Suppressor macrophage treated with lipopolysaccharide for 1 hour (primary cell): Measurements from ENCODE around the gene SIGLEC5.

Source experiments
- DNase-seq, 3 donors: peaks; one replicate each; pipeline ENCODE4 v3.0.0-alpha.2; 2020 to 2022

Gene SIGLEC5, protein sequence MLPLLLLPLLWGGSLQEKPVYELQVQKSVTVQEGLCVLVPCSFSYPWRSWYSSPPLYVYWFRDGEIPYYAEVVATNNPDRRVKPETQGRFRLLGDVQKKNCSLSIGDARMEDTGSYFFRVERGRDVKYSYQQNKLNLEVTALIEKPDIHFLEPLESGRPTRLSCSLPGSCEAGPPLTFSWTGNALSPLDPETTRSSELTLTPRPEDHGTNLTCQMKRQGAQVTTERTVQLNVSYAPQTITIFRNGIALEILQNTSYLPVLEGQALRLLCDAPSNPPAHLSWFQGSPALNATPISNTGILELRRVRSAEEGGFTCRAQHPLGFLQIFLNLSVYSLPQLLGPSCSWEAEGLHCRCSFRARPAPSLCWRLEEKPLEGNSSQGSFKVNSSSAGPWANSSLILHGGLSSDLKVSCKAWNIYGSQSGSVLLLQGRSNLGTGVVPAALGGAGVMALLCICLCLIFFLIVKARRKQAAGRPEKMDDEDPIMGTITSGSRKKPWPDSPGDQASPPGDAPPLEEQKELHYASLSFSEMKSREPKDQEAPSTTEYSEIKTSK

DNA sequence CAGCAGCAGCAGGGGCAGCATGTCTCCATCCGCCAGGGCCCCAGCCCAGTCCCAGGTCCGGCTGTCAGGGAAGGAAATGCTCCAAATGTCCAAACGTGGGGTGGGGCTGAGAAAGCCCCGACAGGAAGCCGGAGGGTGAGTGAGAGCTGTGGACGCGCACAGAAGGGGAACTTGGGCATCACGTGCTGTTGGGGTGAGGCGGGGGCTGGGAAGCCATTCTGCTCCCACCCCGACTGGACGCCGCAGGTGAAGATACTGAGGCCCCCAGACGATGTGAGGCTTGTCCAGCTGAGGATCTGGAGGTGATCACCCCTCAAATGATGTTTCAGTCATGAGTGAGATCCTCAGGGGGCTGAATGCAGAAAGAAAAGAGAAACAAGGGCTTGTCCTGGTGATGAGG lies at the start of gene SIGLEC5:
SIGLEC5 (minus strand) TSS at position 87 of the 400 bp plus-strand sequence; CDS start at position 21, 66 bp downstream.
- DNase-seq = peak in 2 of 3 donors; percentile 11 to 24

DNA sequence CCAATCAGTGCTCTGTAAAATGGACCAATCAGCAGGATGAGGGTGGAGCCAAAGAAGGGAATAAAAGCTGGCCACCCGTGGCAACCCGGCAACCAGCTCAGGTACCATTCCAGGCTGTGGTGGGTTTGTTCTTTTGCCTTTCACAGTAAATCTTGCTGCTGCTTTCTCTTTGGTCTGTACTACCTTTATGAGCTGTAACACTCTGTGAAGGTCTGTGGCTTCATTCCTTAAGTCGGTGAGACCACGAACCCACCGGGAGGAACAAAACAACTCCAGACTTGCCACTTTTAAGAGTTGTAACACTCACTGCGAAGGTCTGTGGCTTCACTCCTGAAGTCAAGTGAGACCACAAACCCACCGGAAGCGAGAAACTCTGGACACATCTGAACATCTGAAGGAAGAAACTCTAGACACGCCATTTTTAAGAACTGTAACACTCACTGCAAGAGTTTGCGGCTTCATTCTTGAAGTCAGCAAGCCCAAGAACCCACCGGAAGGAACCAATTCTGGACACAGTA lies 46.4 kb upstream of the SIGLEC5 start:
- no peak for DNase-seq

DNA sequence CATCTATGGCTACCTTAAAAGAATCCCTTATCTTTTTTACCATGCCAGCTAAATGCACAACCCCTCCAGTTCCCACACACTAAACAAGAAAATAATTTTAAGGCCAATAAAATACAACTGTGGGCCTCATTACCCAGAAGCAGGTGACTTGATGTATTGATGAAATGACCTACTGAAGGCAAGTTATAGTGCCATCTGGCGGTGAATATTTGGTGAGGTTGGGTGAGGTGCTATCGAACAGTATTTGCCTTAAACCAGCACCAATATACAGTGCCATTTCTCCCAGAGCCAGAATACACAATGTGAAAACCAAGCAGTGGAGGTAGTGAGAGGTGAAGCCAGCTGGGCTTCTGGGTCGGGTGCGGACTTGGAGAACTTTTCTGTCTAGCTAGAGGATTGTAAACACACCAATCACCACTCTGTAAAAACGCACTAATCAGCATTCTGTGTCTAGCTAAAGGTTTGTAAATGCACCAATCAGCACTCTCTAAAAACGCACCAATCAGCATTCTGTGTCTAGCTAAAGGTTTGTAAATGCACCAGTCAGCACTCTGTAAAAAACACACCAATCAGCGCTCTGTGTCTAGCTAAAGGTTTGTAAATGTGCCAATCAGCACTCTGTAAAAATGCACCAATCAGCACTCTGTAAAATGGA lies 45.8 kb upstream of the SIGLEC5 start:
- DNase-seq = peak; percentile 73 to 75 (median 74)

DNA sequence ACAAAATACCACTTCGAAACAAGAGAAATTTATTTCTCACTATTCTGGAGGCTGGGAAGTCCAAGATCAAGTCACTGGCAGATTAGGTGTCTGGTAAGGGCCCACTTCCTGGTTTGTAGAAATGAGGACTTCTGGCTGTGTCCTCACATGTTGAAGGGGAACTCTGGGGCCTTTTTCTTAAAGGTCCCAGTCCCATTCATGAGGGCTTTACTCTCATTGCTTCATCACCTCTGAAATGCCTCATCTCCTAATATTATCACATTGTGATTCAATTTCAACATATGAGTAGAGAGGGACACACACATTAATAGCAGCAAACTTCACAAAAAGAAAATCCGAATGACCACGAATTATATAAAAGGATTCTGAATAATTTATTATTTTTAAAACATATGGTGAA lies 38.0 kb upstream of the SIGLEC5 start:
- DNase-seq = peak; percentile 91 to 98 (median 96)

DNA sequence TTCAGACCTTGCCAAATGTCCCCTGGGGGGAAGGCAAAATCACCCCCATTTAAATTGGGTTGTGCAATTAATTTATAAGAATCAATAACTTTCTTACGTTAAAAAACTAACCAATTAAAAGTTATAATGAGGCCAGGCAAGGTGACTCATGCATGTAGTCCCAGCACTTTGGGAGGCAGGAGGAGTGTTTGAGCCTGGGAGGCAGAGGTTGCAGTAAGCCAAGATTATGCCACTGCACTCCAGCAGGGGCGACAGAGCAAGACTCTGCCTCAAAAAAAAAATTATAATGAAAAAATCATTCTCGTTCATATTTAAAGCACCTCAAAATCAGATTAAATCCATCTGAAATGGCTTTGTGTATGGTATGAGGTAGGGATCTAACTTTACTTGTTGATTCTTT lies 34.8 kb upstream of the SIGLEC5 start:
- peak in 1 of 3 donors; percentile 25 for DNase-seq

DNA sequence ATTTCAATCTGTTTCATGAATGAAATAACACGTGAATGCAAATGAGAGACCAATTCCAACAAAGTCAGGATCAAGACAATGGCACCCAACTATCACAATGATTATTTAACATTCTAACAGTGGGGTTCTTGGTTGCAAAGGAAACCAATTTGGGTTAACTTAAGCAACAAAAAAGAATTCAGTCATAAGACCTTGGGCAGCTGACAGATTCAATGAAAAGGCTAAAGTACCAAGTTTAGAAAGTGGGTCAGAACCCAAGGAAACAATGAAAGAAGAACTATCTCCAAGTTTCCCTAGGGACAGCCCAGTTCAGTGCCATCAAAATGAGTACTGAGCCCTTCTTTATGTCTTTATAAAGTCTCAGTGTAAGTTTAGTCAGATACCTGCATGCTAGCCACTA lies 33.9 kb upstream of the SIGLEC5 start:
- DNase-seq = no peak

DNA sequence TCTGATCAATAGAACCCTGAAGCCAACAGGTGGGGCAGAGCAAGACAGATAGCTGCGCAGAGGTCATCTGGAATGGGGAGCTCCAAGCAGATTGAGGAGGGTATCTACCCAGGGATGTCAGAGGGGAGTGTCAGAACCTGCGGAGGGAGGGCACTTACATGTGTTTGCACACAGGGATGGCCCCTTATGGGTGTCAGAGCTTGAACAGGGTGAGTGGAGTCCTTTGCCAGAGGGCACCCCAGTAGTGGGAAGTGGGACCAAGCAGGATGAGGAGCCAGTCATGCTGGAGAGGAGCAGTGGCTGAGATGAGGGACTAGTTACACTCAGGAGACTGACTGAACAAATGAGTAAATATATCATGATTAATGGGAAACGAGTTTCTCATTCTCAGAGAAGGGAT lies 33.4 kb upstream of the SIGLEC5 start:
- DNase-seq = peak in 2 of 3 donors; percentile 36 to 53

DNA sequence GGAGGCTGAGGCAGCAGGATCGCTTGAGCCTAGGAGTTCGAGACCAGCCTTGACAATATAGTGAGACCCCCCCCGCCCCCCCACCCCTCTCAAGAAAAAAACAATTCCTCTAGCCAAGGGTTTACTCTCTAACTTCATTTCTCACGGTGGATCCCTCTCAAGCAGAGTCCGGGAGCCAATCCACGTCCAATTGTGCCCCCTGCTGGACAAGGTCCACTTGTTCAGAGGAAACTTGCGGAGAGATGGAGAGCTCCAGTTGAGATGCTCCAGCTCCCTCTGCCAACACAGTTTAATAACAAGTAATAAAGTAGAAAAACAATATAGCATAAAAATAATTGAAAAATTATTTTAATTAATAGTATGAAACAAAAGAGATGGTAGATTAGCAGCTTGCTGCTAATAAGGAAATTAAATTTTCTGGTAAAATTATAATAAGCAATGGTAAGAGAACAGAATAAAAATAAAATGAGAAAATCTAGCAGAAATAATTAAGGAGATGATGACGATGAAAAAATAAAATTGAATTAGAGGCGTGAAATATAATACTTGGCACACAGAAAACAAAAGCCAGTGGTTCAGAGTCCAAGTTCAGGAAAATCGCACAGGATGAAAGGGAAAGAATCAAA lies 30.9 kb upstream of the SIGLEC5 start:
- DNase-seq = peak; percentile 91 to 95 (median 95)

DNA sequence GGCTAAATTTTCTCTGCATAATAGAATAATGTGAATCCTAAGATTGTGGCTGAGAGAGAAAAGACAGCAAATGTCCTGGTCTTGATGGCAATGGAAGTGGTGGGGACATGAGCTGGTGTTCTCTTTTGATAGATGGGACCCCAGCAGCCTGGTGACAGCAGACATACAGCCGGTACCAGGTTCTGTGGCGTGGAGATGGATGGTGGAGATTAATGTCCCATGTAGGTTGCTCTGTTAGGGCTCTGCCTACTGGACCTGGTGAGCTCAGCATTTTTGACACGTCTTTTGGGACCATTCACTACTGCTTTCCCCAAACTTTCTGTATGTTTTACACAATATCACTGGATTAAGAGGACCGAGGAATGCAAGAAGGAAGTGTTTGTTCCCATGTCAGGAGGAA lies 24.6 kb upstream of the SIGLEC5 start:
- no peak for DNase-seq

DNA sequence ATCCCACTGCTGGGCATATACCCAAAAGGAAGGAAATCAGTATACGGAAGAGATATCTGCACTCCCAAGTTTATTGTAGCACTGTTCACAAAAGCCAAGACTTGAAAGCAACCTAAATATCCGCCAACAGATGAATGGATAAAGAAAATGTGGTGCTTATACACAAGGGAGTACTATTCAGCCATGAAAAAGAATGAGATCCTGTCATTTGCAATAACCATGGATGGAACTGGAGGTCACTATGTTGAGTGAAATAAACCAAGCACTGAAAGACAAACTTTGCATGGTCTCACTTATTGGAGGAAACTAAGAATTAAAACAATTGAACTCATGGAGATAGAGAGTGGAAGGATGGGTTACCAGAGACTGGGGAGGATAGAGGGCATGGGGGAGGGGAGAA lies 23.0 kb upstream of the SIGLEC5 start:
- DNase-seq = no peak

DNA sequence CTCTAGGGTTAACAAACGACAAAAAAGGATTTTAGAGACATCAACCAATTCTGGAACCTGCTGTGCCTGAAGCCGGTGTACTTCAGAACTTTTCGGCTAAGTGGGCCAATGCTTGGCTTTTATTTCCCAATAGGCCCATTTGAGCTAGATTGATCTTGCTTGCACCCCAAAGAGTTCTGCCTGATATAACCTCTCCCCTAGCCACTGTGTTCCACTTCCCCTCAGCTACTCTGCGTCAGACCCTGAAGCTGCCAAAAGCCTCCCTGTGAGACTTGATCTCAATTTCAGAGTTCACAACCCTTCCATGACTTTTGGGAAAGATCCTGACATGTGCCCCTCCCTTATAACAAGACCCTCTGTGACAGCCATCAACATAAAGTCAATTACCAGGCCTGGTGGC lies 22.1 kb upstream of the SIGLEC5 start:
- peak; percentile 39 to 50 (median 44) for DNase-seq

DNA sequence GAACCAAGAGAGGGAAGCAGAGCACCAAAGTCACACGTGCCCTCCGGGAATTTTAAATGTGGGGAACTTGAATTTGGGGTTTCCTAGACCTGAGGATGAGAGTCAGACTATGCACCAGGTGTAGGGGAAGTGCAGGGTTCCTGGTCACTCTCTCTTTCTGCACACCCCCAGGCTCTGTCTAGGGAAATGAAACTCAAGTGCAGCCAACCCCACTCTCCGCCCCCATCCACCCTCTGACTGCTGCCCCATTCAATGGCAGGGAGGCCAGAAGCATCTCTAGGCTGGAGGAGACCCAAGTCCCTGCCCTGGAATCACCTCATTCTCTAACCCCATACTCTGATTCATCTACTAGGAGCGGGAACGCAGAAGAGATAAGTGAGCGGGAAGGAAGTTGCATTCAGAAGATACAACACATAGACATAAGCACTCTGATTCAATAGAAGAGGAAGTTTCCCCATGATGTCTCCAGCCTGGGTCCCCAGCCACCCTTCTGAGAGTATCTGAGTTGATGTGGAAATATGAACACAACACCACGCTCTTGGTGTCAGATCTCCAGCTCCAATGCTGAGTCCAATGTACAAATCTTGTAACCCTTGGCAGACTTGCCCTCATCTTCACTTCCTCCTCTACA lies 21.1 kb upstream of the SIGLEC5 start:
- DNase-seq = peak; percentile 90 to 95 (median 93)

DNA sequence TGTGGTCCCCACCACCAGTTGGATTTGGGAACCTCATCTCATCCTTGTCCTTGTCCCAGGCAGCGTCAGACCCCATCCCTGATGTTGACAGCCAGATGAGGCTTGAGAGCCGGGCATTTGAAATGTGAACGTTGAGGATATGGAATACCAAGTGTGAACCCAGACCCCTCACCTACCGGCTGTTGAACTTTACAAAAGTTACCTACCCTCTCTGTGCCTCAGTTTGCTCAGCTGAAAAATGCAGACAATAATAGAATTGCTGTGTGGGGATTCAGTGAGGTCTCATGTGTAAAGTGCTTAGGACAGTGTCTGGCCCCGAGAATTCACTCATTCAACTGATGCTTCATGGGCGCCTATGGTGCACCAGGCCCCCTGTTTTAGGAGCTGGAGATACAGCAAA lies 17.1 kb upstream of the SIGLEC5 start:
- no peak for DNase-seq

DNA sequence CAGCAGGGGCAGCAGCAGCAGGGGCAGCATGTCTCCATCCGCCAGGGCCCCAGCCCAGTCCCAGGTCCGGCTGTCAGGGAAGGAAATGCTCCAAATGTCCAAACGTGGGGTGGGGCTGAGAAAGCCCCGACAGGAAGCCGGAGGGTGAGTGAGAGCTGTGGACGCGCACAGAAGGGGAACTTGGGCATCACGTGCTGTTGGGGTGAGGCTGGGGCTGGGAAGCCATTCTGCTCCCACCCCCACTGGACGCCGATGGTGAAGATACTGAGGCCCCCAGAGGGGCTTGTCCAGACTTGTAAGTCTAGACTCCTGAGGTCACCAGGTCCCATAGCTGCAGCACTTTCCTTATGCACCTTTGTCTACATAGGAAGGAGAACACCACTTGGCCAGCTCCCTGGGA lies 16.5 kb upstream of the SIGLEC5 start, which contains the start of gene SIGLEC14:
SIGLEC14 (minus strand) TSS at position 96 of the 400 bp plus-strand sequence; CDS start at position 30, 66 bp downstream.
- DNase-seq = peak in 2 of 3 donors; percentile 33 to 44

DNA sequence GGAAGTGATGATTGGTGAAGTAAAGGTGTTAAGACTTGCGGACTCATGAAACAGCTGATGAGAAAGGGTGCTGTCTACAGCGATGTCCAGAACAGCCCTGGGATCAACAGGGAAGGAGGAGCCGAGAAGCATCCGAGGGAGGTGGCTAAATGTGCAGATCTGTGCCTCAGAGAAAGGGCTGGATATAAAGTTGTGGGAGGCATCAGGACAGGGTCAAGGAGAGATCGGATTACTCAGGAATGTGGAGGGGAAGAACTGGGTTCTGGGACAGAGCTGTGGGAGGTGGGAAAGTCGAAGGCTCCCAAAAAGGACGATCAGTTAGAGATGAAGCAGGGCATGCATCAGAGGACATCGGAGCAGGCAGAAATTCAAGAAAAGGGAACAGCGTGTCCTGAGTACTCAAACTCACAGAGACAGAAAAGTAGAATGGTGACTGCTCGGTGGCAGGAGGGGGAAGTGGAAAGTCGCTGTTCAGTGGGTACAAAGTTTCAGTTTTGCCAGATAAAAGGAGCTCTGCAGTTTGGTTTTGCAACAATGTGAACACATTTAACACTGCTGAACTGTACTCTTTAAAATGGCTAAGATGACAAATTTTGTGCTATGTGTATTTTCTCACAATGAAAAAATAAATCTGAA lies 14.6 kb upstream of the SIGLEC5 start:
- DNase-seq = peak in 2 of 3 donors; percentile 29 to 57

DNA sequence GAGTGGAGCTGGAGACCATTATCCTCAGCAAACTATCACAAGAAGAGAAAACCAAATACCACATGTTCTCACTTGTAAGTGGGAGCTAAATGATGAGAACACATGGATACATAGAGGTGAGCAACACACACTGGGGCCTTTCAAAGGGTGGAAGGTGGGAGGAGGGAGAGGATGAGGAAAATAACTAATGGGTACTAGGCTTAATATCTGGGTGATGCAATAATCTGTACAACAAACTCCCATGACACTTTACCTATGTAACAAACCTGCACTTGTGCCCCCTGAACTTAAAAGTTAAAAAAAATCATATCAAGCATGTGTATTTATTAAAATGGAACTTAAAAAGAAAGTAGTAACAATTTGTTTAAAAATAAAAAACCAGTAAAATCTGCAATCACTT lies 11.4 kb upstream of the SIGLEC5 start:
- no peak for DNase-seq

DNA sequence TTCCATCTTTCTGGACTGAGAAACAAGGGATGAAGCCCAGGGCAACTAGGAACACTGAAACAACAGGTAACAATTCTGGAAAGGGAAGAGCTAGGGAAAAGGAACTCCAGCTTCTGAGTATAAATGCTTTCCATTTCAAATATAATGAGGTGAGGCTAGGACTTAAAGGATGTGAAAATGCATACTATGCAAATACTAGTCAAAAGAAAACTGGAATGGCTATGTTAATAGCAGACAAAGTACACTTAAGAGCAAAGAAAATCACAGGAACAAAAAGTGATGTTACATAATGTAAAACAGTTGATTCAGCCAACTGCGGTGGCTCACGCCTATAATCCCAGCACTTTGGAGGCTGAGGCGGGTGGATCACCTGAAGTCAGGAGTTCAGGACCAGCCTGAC lies 10.2 kb upstream of the SIGLEC5 start:
- DNase-seq = no peak

DNA sequence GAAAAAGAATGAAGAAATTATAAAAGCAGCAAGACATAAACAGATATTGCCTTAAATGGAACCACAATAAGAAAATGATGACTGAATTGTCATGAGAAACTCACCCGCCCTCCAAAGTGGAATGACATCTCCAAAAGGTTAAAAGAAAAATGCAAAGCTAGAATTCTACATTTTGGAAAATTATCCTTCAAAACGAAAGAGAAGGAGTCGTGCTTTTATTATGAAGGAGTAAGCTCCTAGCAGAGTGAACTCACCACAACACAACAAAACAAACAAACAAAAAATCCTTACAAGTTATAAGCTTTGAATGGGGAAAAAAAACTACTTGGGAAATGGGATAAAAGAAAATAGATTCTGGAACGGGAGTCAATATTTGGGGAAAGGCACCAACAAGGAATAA lies 9.7 kb upstream of the SIGLEC5 start:
- no peak for DNase-seq

DNA sequence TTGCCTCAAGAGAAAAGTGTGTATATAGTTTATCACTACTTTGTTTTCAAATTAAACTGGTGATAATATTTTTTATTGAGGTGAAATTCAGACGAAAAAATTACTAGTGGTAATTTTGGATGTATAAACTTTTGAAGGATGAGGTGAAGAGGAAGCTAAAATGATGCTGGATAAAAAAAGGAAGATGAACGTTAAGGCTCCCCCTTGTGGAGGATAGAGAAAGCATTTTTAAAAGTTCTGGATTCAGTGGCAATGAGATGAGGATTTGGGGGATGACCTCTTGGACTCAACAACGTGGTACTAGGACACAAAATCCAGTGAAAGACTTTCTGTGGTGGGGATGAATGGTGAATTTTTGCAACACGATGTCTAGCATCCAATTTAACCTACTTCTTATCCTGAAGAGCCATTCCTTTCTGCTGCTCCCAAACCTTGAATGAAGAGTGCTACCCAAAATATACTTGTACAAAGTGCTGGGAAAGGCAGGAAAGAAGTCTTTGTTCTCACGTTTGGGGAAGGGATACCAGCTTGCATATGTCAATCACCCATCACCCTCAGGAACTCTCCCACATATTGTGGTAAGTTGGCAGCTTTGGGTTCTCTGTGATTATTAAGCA lies 7.3 kb upstream of the SIGLEC5 start:
- peak in 2 of 3 donors; percentile 30 to 72 for DNase-seq

DNA sequence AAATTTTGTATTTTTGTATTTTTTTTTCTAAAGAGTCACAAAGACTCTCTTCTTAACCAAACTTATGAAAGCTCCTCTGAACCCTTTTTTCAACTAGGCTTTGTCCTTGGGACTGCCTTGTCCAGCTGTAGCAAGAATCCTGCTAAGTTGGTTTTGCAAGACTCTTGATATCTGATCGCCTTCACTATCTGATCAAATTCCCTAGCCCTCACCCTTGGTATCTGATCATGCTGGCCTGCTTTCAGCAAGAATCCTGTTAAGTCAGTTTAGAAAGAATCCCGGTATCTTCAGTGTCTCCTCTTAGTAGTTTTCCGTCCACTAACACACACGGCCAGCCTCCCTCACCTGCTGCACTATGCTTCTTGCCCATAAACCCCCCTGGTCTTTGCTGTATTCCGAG lies 1.9 kb upstream of the SIGLEC5 start:
- no peak for DNase-seq

DNA sequence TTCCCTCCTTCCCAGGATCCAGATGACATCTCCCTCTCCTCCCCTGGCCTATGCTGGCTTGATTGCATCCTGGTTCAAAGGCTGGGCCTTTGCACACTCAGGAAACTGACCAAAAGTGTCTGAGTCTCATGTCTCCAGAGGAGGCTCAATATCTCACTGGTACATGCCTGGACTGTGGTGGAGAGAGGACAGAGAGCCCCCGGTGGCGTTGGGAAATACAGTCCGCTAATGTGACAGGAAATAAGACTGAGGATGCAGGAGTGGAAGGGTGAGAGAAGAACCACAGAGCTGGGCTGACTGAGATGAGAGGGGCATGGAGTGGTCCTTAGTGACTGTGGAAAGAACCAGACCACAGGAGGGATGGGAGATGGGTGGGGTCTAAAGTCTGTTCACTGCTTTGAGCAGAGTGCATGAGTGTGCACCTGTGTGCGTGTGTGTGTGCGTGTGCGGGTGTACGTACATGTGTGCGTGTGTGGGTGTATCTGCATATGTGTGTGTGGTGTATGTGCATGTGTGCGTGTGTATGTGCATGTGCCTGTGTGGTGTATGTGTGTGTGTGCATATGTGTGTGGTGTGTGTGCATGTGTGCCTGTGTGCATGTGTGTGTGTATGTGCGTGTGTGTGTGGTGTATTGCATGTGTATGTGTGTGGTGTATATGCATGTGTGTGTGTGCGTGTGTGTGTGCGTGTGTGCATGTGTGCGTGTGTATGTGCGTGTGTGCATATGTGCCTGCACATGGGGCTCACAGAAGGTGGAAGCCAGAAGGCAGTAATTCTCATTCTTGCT lies 1.9 kb downstream of the SIGLEC5 start:
- DNase-seq = peak in 1 of 3 donors; percentile 17
